H9 (cell line): ENCODE measurements around the gene MRPL57. TPM values are rescaled to one million over a fixed set of nuclear protein-coding genes. Genes with fewer than 3 reads are reported as not detected.

ENCODE experiments used
- DNase-seq: peaks from one replicate; pipeline ENCODE4 v3.0.0-alpha.2; 2017
- H2AFZ ChIP-seq: one replicate; pipeline ENCODE4 v1.6.1; 2013; ENCODE audit warnings: mild to moderate bottlenecking, low read length, control low read depth, moderate library complexity
- H2AK5ac ChIP-seq: 2 replicates; pipeline ENCODE4 v1.6.1; 2013; ENCODE audit warnings: low read length, control low read depth, mixed read lengths; ENCODE audit not compliant: insufficient read length
- H2BK120ac ChIP-seq: one replicate; pipeline ENCODE4 v1.6.1; 2013; ENCODE audit warnings: low read depth, mild to moderate bottlenecking, low read length, control low read depth, inconsistent platforms; ENCODE audit not compliant: poor library complexity, severe bottlenecking
- H2BK12ac ChIP-seq: 2 replicates; pipeline ENCODE4 v1.6.1; 2013; ENCODE audit warnings: low read length, control low read depth, mixed read lengths, low read depth; ENCODE audit not compliant: insufficient read length
- H2BK15ac ChIP-seq: 2 replicates; pipeline ENCODE4 v1.6.1; 2013; ENCODE audit warnings: low read depth, low read length, control low read depth
- H2BK20ac ChIP-seq: one replicate; pipeline ENCODE4 v1.6.1; 2013; ENCODE audit warnings: low read depth, mild to moderate bottlenecking, low read length, control low read depth, inconsistent platforms; ENCODE audit not compliant: poor library complexity, severe bottlenecking
- H2BK5ac ChIP-seq: 2 replicates; pipeline ENCODE4 v1.6.1; 2013; ENCODE audit warnings: low read length, control low read depth, mixed read lengths; ENCODE audit not compliant: insufficient read length
- H3K14ac ChIP-seq: 2 replicates; pipeline ENCODE4 v1.6.1; 2013; ENCODE audit warnings: low read length, control low read depth; ENCODE audit not compliant: insufficient read depth
- H3K18ac ChIP-seq: 2 replicates; pipeline ENCODE4 v1.6.1; 2013; ENCODE audit warnings: low read depth, mild to moderate bottlenecking, mixed read lengths, low read length, control low read depth; ENCODE audit not compliant: insufficient read length
- H3K23ac ChIP-seq: 2 replicates; pipeline ENCODE4 v1.6.1; 2013; ENCODE audit warnings: low read length, control low read depth, mixed read lengths, low read depth; ENCODE audit not compliant: insufficient read length
- H3K23me2 ChIP-seq: 2 replicates; pipeline ENCODE4 v1.6.1; 2013; ENCODE audit warnings: low read depth, mild to moderate bottlenecking, mixed read lengths, low read length, control low read depth; ENCODE audit not compliant: insufficient read length, poor library complexity, severe bottlenecking
- H3K27ac ChIP-seq: 2 replicates; pipeline ENCODE4 v1.5.1; 2013; ENCODE audit warnings: low read length, control low read depth, mixed read lengths, low read depth; ENCODE audit not compliant: insufficient read length
- H3K27me3 ChIP-seq: 2 replicates; pipeline ENCODE4 v1.6.1; 2013; ENCODE audit warnings: low read length, control low read depth, inconsistent platforms; ENCODE audit not compliant: insufficient read depth
- H3K4ac ChIP-seq: 2 replicates; pipeline ENCODE4 v1.6.1; 2013; ENCODE audit warnings: low read depth, mild to moderate bottlenecking, control low read depth, inconsistent platforms, low read length, moderate library complexity
- H3K4me1 ChIP-seq: 2 replicates; pipeline ENCODE4 v1.6.1; 2013; ENCODE audit warnings: low read length, control low read depth, inconsistent platforms; ENCODE audit not compliant: insufficient read depth
- H3K4me2 ChIP-seq: 2 replicates; pipeline ENCODE4 v1.6.1; 2013; ENCODE audit warnings: low read length, control low read depth, mixed read lengths; ENCODE audit not compliant: insufficient read length, insufficient read depth
- H3K56ac ChIP-seq: 2 replicates; pipeline ENCODE4 v1.6.1; 2013; ENCODE audit warnings: low read depth, mild to moderate bottlenecking, mixed read lengths, low read length, control low read depth; ENCODE audit not compliant: insufficient read length
- H3K79me1 ChIP-seq: 2 replicates; pipeline ENCODE4 v1.6.1; 2013; ENCODE audit warnings: low read depth, mild to moderate bottlenecking, moderate library complexity, low read length, control low read depth, inconsistent platforms; ENCODE audit not compliant: insufficient read depth, poor library complexity, severe bottlenecking
- H3K79me2 ChIP-seq: 2 replicates; pipeline ENCODE4 v1.6.1; 2013; ENCODE audit warnings: low read length, control low read depth, inconsistent platforms; ENCODE audit not compliant: insufficient read depth
- H3K9ac ChIP-seq: 2 replicates; pipeline ENCODE4 v1.6.1; 2013; ENCODE audit warnings: low read length, control low read depth, mixed read lengths; ENCODE audit not compliant: insufficient read length; ENCODE audit errors: extremely low read depth
- H3K9me3 ChIP-seq: one replicate; pipeline ENCODE4 v1.6.1; 2013; ENCODE audit warnings: low read depth, low read length, inconsistent platforms; ENCODE audit not compliant: control insufficient read depth
- H3T11ph ChIP-seq: one replicate; pipeline ENCODE4 v1.6.1; 2013; ENCODE audit warnings: mild to moderate bottlenecking, low read length, control low read depth, inconsistent platforms
- H4K20me1 ChIP-seq: one replicate; pipeline ENCODE4 v1.6.1; 2013; ENCODE audit not compliant: control insufficient read depth, insufficient read length, insufficient read depth
- H4K5ac ChIP-seq: 2 replicates; pipeline ENCODE4 v1.6.1; 2013; ENCODE audit warnings: low read depth, mild to moderate bottlenecking, mixed read lengths, low read length, control low read depth; ENCODE audit not compliant: insufficient read length
- H4K8ac ChIP-seq: replicated peaks from 2 replicates; pipeline ENCODE4 v1.6.1; 2013; ENCODE audit warnings: low read length, control low read depth, mixed read lengths, low read depth; ENCODE audit not compliant: insufficient read length
- H4K91ac ChIP-seq: 2 replicates; pipeline ENCODE4 v1.6.1; 2013; ENCODE audit warnings: low read depth, mild to moderate bottlenecking, moderate library complexity, mixed read lengths, low read length, control low read depth; ENCODE audit not compliant: insufficient read length
- H3K27ac Mint-ChIP-seq, 3 experiments: 2 replicates in 2 of 3; 3 replicates in 1 of 3; pipeline ENCODE4 v1.8.0; 2020 to 2021; ENCODE audit warnings: mixed read lengths in 3 of 3, mild to moderate bottlenecking in 1 of 3, moderate library complexity in 1 of 3
- H3K27me3 Mint-ChIP-seq: 2 replicates; pipeline ENCODE4 v1.8.0; 2021; ENCODE audit warnings: low read depth, mild to moderate bottlenecking, moderate library complexity, mixed read lengths
- H3K36me3 Mint-ChIP-seq, 3 experiments: 2 replicates in 2 of 3; 3 replicates in 1 of 3; pipeline ENCODE4 v1.8.0; 2020 to 2021; ENCODE audit warnings: low read depth in 3 of 3, mixed read lengths in 3 of 3; ENCODE audit not compliant: insufficient read depth in 1 of 3
- H3K4me1 Mint-ChIP-seq, 2 experiments: 2 replicates each; pipeline ENCODE4 v1.8.0; 2020; ENCODE audit warnings: mixed read lengths in 2 of 2
- H3K4me3 Mint-ChIP-seq, 2 experiments: 2 replicates in 1 of 2; 3 replicates in 1 of 2; pipeline ENCODE4 v1.8.0; 2020 to 2021; ENCODE audit warnings: mild to moderate bottlenecking in 2 of 2, mixed read lengths in 2 of 2, moderate library complexity in 1 of 2
- H3K9me3 Mint-ChIP-seq, 2 experiments: 2 replicates in 1 of 2; 3 replicates in 1 of 2; pipeline ENCODE4 v1.8.0; 2020; ENCODE audit warnings: mild to moderate bottlenecking in 2 of 2, mixed read lengths in 2 of 2, moderate library complexity in 1 of 2
- WGBS: extraction: QIAGEN DNeasy Blood & Tissue Kit; methylation state at CpG from one replicate; pipeline ENCODE4 v1.1.7; 2013; ENCODE audit warnings: missing lambda C conversion rate, low lambda C conversion rate, mixed read lengths; ENCODE audit not compliant: insufficient read length; ENCODE audit errors: extremely low coverage; 5-methylcytosine and 5-hydroxymethylcytosine counted together
- total RNA-seq: library from RNA; stranded (reverse); gene quantifications from 2 replicates; pipeline ENCODE4 v1.2.1, GENCODE V29; 2021
- TF ChIP-seq, protein P1 (sequence below): fragments of 200-600 bp; sonication (generic); conservative IDR thresholded peaks from 3 replicates; pipeline ENCODE4 v1.8.0; 2021; ENCODE audit warnings: antibody characterized with exemption, mild to moderate bottlenecking

MRPL57 gene
- total RNA-seq, 1 experiment from 2014 or later = 33.2 TPM

DNA sequence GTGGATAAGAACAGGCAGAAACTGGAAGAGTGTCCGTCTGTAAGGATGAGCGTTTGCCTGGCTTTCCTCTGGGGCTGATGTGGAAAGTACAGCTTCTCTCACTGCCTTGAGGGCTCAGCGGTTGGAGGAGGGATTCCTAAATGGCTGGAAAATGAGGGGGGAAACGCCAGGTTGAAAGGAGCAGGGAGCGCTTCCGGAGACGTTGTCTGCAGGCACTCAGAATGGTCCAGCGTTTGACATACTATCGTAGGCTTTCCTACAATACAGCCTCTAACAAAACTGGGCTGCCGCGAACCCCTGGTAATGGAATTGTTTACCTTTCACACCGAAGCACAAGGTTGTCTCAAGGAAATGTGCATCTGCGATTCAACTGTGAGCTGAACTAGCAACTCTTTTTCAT is 39.9 kb downstream of the MRPL57 start:
- TF ChIP-seq, protein P1, sequence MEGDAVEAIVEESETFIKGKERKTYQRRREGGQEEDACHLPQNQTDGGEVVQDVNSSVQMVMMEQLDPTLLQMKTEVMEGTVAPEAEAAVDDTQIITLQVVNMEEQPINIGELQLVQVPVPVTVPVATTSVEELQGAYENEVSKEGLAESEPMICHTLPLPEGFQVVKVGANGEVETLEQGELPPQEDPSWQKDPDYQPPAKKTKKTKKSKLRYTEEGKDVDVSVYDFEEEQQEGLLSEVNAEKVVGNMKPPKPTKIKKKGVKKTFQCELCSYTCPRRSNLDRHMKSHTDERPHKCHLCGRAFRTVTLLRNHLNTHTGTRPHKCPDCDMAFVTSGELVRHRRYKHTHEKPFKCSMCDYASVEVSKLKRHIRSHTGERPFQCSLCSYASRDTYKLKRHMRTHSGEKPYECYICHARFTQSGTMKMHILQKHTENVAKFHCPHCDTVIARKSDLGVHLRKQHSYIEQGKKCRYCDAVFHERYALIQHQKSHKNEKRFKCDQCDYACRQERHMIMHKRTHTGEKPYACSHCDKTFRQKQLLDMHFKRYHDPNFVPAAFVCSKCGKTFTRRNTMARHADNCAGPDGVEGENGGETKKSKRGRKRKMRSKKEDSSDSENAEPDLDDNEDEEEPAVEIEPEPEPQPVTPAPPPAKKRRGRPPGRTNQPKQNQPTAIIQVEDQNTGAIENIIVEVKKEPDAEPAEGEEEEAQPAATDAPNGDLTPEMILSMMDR = no peak
- H3K79me1 ChIP-seq = no peaks in the 10 kb centered on the region
- Mint-ChIP-seq H3K27me3 (peaks cover 6% of the 10 kb centered on the region; the same call in 1 of the 2 replicates), H3K4me1 (no peaks in the 10 kb centered on the region), H3K4me3 (no peak overlapping the region), H3K27ac (0 out of 7 replicates have a peak overlapping the region, but pooled peaks of 1 of the 3 experiments have one; percentile 32), H3K9me3 (peaks cover 23 to 29% of the 10 kb centered on the region in 2 experiments), H3K36me3 (peaks cover 8 to 22% (median 16%) of the 10 kb centered on the region in 3 experiments)
- H2BK5ac ChIP-seq = no peak overlapping the region
- no CpG with 5 or more reads among the region's 13 CpGs for WGBS
- peaks cover 13% of the 10 kb centered on the region for H3K9me3 ChIP-seq
- no peak overlapping the region for H3K18ac ChIP-seq
- H4K91ac ChIP-seq = no peak overlapping the region
- no peaks in the 10 kb centered on the region for H3K79me2 ChIP-seq
- H4K5ac ChIP-seq = no peak overlapping the region
- no peak overlapping the region for H3K23ac ChIP-seq
- no peak overlapping the region for H2BK20ac ChIP-seq
- no peaks in the 10 kb centered on the region for H3K27me3 ChIP-seq
- no peak overlapping the region for H4K8ac ChIP-seq
- H3K4me1 ChIP-seq = no peaks in the 10 kb centered on the region
- no peak overlapping the region for H2BK120ac ChIP-seq
- no peak overlapping the region for H2BK12ac ChIP-seq
- H3K14ac ChIP-seq = no peak overlapping the region; the same call in 1 of the 2 replicates
- no peak overlapping the region for H3K27ac ChIP-seq
- H2BK15ac ChIP-seq = no peak overlapping the region
- H3K9ac ChIP-seq = no peak overlapping the region
- no peak overlapping the region for H2AK5ac ChIP-seq
- no peaks in the 10 kb centered on the region for H4K20me1 ChIP-seq
- H3K4ac ChIP-seq = no peak overlapping the region
- no peak overlapping the region for H3T11ph ChIP-seq
- DNase-seq = no peak
- H3K4me2 ChIP-seq = no peak overlapping the region
- H3K23me2 ChIP-seq = no peaks in the 10 kb centered on the region
- H2AFZ ChIP-seq = no peak overlapping the region
- no peak overlapping the region for H3K56ac ChIP-seq
